ENCODE measurements around the gene CBFA2T2.
"Not testable (repeated sequence)": the region's sequence is repeated elsewhere in the genome, so short reads cannot be mapped to it uniquely, and the experiment has no call there.

Gene CBFA2T2

GRCh38 chr20:33645396-33645795, 155.5 kb downstream of the CBFA2T2 start:
- peaks cover 3% of the 10 kb centered on the region for H3K4me1 ChIP-seq (ENCODE audit: insufficient read depth, low read length)
- peaks cover 39% of the 10 kb centered on the region for H3K36me3 ChIP-seq (ENCODE audit: insufficient read depth, low read length)
- H3K9me3 ChIP-seq (ENCODE audit: low read length): no peaks in the 10 kb centered on the region
- H3K27me3 ChIP-seq (ENCODE audit: insufficient read depth, low read length): no peaks in the 10 kb centered on the region
- no peak overlapping the region for H2AFZ ChIP-seq (ENCODE audit: low read depth, low read length)
- H3K4me3 ChIP-seq (ENCODE audit: low read length): no peak overlapping the region

- Histone ChIP-seq H2AFZ (ENCODE audit: low read depth, low read length) (no peak overlapping the region), H3K4me3 (ENCODE audit: low read length) (no peak overlapping the region), H3K36me3 (ENCODE audit: insufficient read depth, low read length) (peaks cover 37% of the 10 kb centered on the region), H3K9me3 (ENCODE audit: low read length) (no peaks in the 10 kb centered on the region), H3K27me3 (ENCODE audit: insufficient read depth, low read length) (no peaks in the 10 kb centered on the region), H3K4me1 (ENCODE audit: insufficient read depth, low read length) (peaks cover 3% of the 10 kb centered on the region)
Measured at GRCh38 chr20:33646191-33646590, 156.3 kb downstream of the CBFA2T2 start.

- H3K4me3 ChIP-seq (ENCODE audit: low read length); H3K4me1 ChIP-seq (ENCODE audit: insufficient read depth, low read length); H2AFZ ChIP-seq (ENCODE audit: low read depth, low read length); H3K27me3 ChIP-seq (ENCODE audit: insufficient read depth, low read length); H3K9me3 ChIP-seq (ENCODE audit: low read length): not testable (repeated sequence)
- H3K36me3 ChIP-seq (ENCODE audit: insufficient read depth, low read length): peaks cover 29% of the 10 kb centered on the region
Measured at GRCh38 chr20:33646959-33647602, 157.2 kb downstream of the CBFA2T2 start.

- Histone ChIP-seq H3K27me3 (ENCODE audit: insufficient read depth, low read length) (no peaks in the 10 kb centered on the region), H3K4me3 (ENCODE audit: low read length) (no peak overlapping the region), H3K36me3 (ENCODE audit: insufficient read depth, low read length) (peaks cover 26% of the 10 kb centered on the region), H3K4me1 (ENCODE audit: insufficient read depth, low read length) (peaks cover 3% of the 10 kb centered on the region), H2AFZ (ENCODE audit: low read depth, low read length) (no peak overlapping the region), H3K9me3 (ENCODE audit: low read length) (no peaks in the 10 kb centered on the region)
Measured at GRCh38 chr20:33647603-33648395, 157.9 kb downstream of the CBFA2T2 start.

GRCh38 chr20:33648396-33649004, 158.6 kb downstream of the CBFA2T2 start:
- Histone ChIP-seq H3K36me3 (ENCODE audit: insufficient read depth, low read length) (peaks cover 26% of the 10 kb centered on the region), H3K9me3 (ENCODE audit: low read length) (no peaks in the 10 kb centered on the region), H3K4me1 (ENCODE audit: insufficient read depth, low read length) (peaks cover 3% of the 10 kb centered on the region), H3K4me3 (ENCODE audit: low read length) (no peak overlapping the region), H3K27me3 (ENCODE audit: insufficient read depth, low read length) (no peaks in the 10 kb centered on the region), H2AFZ (ENCODE audit: low read depth, low read length) (no peak overlapping the region)

GRCh38 chr20:33649201-33649681, 159.3 kb downstream of the CBFA2T2 start:
- H3K4me1 ChIP-seq (ENCODE audit: insufficient read depth, low read length): peaks cover 3% of the 10 kb centered on the region
- no peak overlapping the region for H3K4me3 ChIP-seq (ENCODE audit: low read length)
- H3K36me3 ChIP-seq (ENCODE audit: insufficient read depth, low read length): peaks cover 21% of the 10 kb centered on the region
- H2AFZ ChIP-seq (ENCODE audit: low read depth, low read length): no peak overlapping the region
- H3K27me3 ChIP-seq (ENCODE audit: insufficient read depth, low read length): no peaks in the 10 kb centered on the region
- H3K9me3 ChIP-seq (ENCODE audit: low read length): no peaks in the 10 kb centered on the region

GRCh38 chr20:33650111-33650752, 160.3 kb downstream of the CBFA2T2 start:
- Histone ChIP-seq H2AFZ (ENCODE audit: low read depth, low read length) (no peak overlapping the region), H3K36me3 (ENCODE audit: insufficient read depth, low read length) (peaks cover 11% of the 10 kb centered on the region), H3K4me3 (ENCODE audit: low read length) (no peak overlapping the region), H3K4me1 (ENCODE audit: insufficient read depth, low read length) (peaks cover 3% of the 10 kb centered on the region), H3K9me3 (ENCODE audit: low read length) (no peaks in the 10 kb centered on the region), H3K27me3 (ENCODE audit: insufficient read depth, low read length) (no peaks in the 10 kb centered on the region)

GRCh38 chr20:33650753-33651561, 161.1 kb downstream of the CBFA2T2 start:
- Histone ChIP-seq H3K9me3 (ENCODE audit: low read length) (no peaks in the 10 kb centered on the region), H3K4me3 (ENCODE audit: low read length) (no peak overlapping the region), H2AFZ (ENCODE audit: low read depth, low read length) (no peak overlapping the region), H3K27me3 (ENCODE audit: insufficient read depth, low read length) (no peaks in the 10 kb centered on the region), H3K36me3 (ENCODE audit: insufficient read depth, low read length) (peaks cover 7% of the 10 kb centered on the region), H3K4me1 (ENCODE audit: insufficient read depth, low read length) (peaks cover 3% of the 10 kb centered on the region)

GRCh38 chr20:33651562-33652048, 161.7 kb downstream of the CBFA2T2 start:
- H3K27me3 ChIP-seq (ENCODE audit: insufficient read depth, low read length): no peaks in the 10 kb centered on the region
- no peak overlapping the region for H2AFZ ChIP-seq (ENCODE audit: low read depth, low read length)
- H3K4me1 ChIP-seq (ENCODE audit: insufficient read depth, low read length): peaks cover 3% of the 10 kb centered on the region
- peaks cover 7% of the 10 kb centered on the region for H3K36me3 ChIP-seq (ENCODE audit: insufficient read depth, low read length)
- H3K9me3 ChIP-seq (ENCODE audit: low read length): no peaks in the 10 kb centered on the region
- H3K4me3 ChIP-seq (ENCODE audit: low read length): no peak overlapping the region

- Histone ChIP-seq H3K36me3 (ENCODE audit: insufficient read depth, low read length) (peaks cover 3% of the 10 kb centered on the region), H2AFZ (ENCODE audit: low read depth, low read length) (no peak overlapping the region), H3K27me3 (ENCODE audit: insufficient read depth, low read length) (no peaks in the 10 kb centered on the region), H3K4me3 (ENCODE audit: low read length) (no peak overlapping the region), H3K4me1 (ENCODE audit: insufficient read depth, low read length) (peaks cover 3% of the 10 kb centered on the region), H3K9me3 (ENCODE audit: low read length) (no peaks in the 10 kb centered on the region)
Measured at GRCh38 chr20:33653218-33653899, 163.5 kb downstream of the CBFA2T2 start.

- Histone ChIP-seq H3K27me3 (ENCODE audit: insufficient read depth, low read length) (no peaks in the 10 kb centered on the region), H2AFZ (ENCODE audit: low read depth, low read length) (no peak overlapping the region)
Measured at GRCh38 chr20:33653900-33654596, 164.2 kb downstream of the CBFA2T2 start.

More at GRCh38 chr20:33653900-33654596, 164.2 kb downstream of the CBFA2T2 start:
- H3K4me1 ChIP-seq (ENCODE audit: insufficient read depth, low read length): no peaks in the 10 kb centered on the region
- no peak overlapping the region for H3K4me3 ChIP-seq (ENCODE audit: low read length)
- H3K9me3 ChIP-seq (ENCODE audit: low read length): no peaks in the 10 kb centered on the region
- H3K36me3 ChIP-seq (ENCODE audit: insufficient read depth, low read length): no peaks in the 10 kb centered on the region
